A549 treated with Hydrocortisone at 1 μM for 4 hours (cell line): ENCODE measurements around the gene SULT1A2. TPM values are rescaled to one million over a fixed set of nuclear protein-coding genes. Genes with fewer than 3 reads are reported as not detected.

Experiments
- total RNA-seq: library from RNA; stranded (reverse); fragments of 200-300 nt; extraction: Qiagen RNA extraction; gene quantifications from 5 replicates; pipeline ENCODE4 v1.2.3, GENCODE V29; 2022

SULT1A2 gene
- 0.06 to 0.12 TPM (median 0.07 TPM) in 4 of 5 replicates, not detected in the other for total RNA-seq

DNA sequence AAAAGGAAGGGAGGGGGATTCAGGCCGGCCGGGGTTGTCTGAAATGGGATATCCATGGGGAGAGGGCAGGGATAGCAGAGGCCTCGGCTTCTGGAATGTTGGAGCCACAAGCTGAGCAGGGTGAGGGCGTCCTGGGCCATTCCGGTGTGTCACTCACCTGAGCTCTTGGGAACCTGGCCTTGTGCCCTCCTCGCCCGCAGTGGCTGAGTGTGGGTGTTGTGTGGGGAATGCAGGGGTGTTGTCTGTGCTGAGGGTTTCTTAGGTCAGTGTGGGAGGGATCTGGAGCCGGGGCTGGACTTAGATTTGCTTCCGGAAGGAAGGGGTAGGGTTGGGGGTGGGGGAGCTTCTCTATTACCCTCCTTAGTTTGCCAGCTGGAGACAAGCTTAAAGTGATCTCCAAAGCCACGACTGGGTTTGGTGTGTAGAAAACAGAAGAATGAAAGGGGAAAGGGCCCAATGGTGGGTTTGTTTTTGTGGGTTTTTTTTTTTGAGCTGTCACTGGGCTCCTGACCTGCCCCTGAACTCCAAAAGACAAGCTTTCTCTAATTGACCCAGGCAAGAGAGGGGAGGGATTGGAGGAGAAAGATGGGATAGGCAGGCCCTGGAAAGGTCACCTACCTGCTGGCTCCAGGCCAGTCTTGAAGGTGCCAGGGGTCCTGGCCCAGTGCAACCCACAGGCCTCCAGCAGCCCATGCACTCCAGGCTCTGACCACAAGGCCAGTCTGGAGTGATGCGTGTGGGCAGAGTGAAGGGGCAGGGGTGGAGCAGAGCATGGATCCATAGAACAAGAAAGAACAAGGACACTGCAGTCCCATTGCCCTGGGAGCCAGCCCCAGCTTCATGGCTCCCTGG lies at the start of gene SULT1A2:
Gene SULT1A2, minus strand, starts transcription at position 211 of the 852 bp plus-strand sequence. CDS start 1,120 bp downstream, outside the sequence.

GRCh38 chr16:28637765-28638164 lies 40.9 kb upstream of the SULT1A2 start, which contains the start of gene NPIPB8:
Gene NPIPB8 (plus strand): TSS chr16:28638065. CDS start chr16:28638361, 296 bp downstream.

GRCh38 chr16:28609631-28610594 lies 13.1 kb upstream of the SULT1A2 start, which contains the start of gene SULT1A1:
Gene SULT1A1 (minus strand): TSS chr16:28610044. CDS start chr16:28608855, 1,189 bp downstream.

DNA sequence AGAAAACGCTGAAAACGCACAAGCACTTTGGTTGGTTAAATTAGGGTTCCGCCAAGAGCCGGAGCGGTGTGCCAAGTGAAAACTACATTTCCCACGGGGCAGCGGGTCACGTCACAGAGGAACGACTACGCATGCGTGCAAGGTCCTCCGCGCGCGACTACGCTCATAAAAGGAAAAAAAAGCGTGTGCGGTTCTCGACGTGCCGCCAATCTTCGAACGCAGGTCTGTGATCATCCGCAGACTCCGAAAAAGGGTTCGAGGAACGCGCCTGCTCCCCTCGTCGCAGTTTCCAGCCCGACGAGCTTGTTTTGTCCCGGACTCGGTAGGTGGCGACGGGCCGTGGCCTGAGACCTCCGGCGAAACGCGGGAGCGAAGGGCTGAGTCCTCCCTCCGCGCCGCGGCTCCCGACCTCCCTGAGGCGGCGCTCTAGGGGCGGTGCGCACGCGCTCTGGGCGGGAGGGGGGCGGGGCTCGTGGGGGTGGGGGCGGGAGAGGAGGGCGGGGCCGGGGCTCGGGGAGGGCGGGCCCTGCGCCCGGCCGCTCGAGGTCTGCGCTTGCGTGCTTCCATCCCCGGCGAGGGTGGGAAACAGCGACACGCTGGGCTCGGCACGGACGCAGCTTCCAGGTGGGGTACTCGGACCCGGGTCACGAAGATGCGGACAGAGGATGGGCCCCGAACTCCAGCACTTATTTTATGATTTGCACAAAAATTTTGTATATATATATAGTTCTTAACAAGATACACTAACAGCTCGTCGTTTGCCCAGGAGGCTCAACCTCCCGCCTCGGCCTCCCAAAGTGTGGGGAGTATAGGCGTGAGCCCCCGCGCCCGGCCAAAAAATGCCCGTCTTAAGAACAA lies 42.8 kb downstream of the SULT1A2 start, which contains the start of gene SGF29:
Gene SGF29, plus strand, starts transcription at position 145 of the 858 bp plus-strand sequence. CDS start 27,150 bp downstream, outside the sequence.

Other genes starting within 250 kb of the SULT1A2 start
- gene NPIPB6, start 233.5 kb downstream of the SULT1A2 start, total RNA-seq = 1.6 to 2.3 TPM (median 1.9 TPM) in 5 replicates
- gene EIF3CL, start 193.2 kb downstream of the SULT1A2 start, total RNA-seq = 68.3 to 86.2 TPM (median 73.4 TPM) in 5 replicates
- 0.17 to 0.46 TPM (median 0.25 TPM) in 4 of 5 replicates, not detected in the other for gene NPIPB7, start 124.7 kb downstream of the SULT1A2 start, total RNA-seq
- gene CLN3, start 105.0 kb downstream of the SULT1A2 start, total RNA-seq = 24.1 to 38.1 TPM (median 32.8 TPM) in 5 replicates
- gene APOBR, start 102.4 kb downstream of the SULT1A2 start, total RNA-seq = 0.05 to 0.09 TPM (median 0.06 TPM) in 5 replicates
- not detected in 5 replicates for gene IL27, start 90.2 kb downstream of the SULT1A2 start, total RNA-seq
- 8.6 to 24.3 TPM (median 16.1 TPM) in 5 replicates for gene NUPR1, start 58.1 kb downstream of the SULT1A2 start, total RNA-seq
- gene SGF29, start 43.1 kb downstream of the SULT1A2 start, total RNA-seq = 20.5 to 24.3 TPM (median 22.4 TPM) in 5 replicates
- 5.2 to 6.5 TPM (median 6.0 TPM) in 5 replicates for gene SULT1A1, start 13.0 kb upstream of the SULT1A2 start, total RNA-seq
- gene NPIPB8, start 41.0 kb upstream of the SULT1A2 start, total RNA-seq = 0.62 TPM in 1 of 5 replicates, not detected in the others
- gene EIF3C, start 114.4 kb upstream of the SULT1A2 start, total RNA-seq = 231 to 365 TPM (median 342 TPM) in 5 replicates
- gene NPIPB9, start 154.7 kb upstream of the SULT1A2 start, total RNA-seq = 1.1 to 2.0 TPM (median 1.7 TPM) in 5 replicates
- gene ATXN2L, start 225.9 kb upstream of the SULT1A2 start, total RNA-seq = 102 to 127 TPM (median 120 TPM) in 5 replicates
- 239 to 307 TPM (median 280 TPM) in 5 replicates for gene TUFM, start 249.3 kb upstream of the SULT1A2 start, total RNA-seq